Measurements from ENCODE around the gene NECTIN1. TPM values are rescaled to one million over a fixed set of nuclear protein-coding genes. Genes with fewer than 3 reads are reported as not detected.

The NECTIN1 gene
- total and polyA plus RNA-seq, 2 experiments from 2014 or later: 1.0 to 5.2 TPM

GRCh38 chr11:119776651-119777050 is 47.7 kb upstream of the NECTIN1 start:
- DNase-seq: no peak
- Histone ChIP-seq H3K79me2 (ENCODE audit: insufficient read depth) (no peaks in the 10 kb centered on the region), H3K9me3 (ENCODE audit: low read depth) (no peaks in the 10 kb centered on the region), H2AFZ (no peak overlapping the region), H3K4me3 (no peak overlapping the region), H3K27ac (no peak overlapping the region), H3K4me1 (ENCODE audit: insufficient read depth) (no peaks in the 10 kb centered on the region), H3K36me3 (ENCODE audit: low read depth) (no peaks in the 10 kb centered on the region), H3K27me3 (replicated peaks; ENCODE audit: insufficient read depth) (peaks cover 26% of the 10 kb centered on the region), H3K4me2 (ENCODE audit: unreplicated experiment) (no peak overlapping the region), H3F3A (ENCODE audit: insufficient read depth) (no peaks in the 10 kb centered on the region), H4K20me1 (ENCODE audit: insufficient read depth) (no peaks in the 10 kb centered on the region), H3K9me2 (ENCODE audit: insufficient read depth) (no peaks in the 10 kb centered on the region), H3K9ac (no peak overlapping the region)
- in situ Hi-C loops (cut with MboI): no loop called here
- 22 to 26% methylated on average over 5 of the region's 5 CpGs for WGBS, 2 experiments (ENCODE audit: low coverage in 1 of 2, low lambda C conversion rate in 2 of 2, missing lambda C conversion rate in 2 of 2)
- TF ChIP-seq EZH2phosphoT487 (IDR thresholded peaks at IDR 0.05; ENCODE audit: insufficient read depth, low read depth) (no peak), EZH2 (IDR thresholded peaks at IDR 0.05; ENCODE audit: insufficient read depth, poor library complexity, severe bottlenecking) (no peak)

GRCh38 chr11:119776031-119776636 is 47.1 kb upstream of the NECTIN1 start:
- no peak overlapping the region for H2AFZ ChIP-seq
- H3K9ac ChIP-seq: no peak overlapping the region
- no peaks in the 10 kb centered on the region for H3K4me1 ChIP-seq (ENCODE audit: insufficient read depth)
- H3K9me3 ChIP-seq (ENCODE audit: low read depth): no peaks in the 10 kb centered on the region
- no peaks in the 10 kb centered on the region for H4K20me1 ChIP-seq (ENCODE audit: insufficient read depth)
- DNase-seq: no peak
- in situ Hi-C loops (cut with MboI): no loop called here
- 43 to 47% methylated on average over 4 of the region's 4 CpGs for WGBS, 2 experiments (ENCODE audit: low coverage in 1 of 2, low lambda C conversion rate in 2 of 2, missing lambda C conversion rate in 2 of 2)
- TF ChIP-seq EZH2phosphoT487 (IDR thresholded peaks at IDR 0.05; ENCODE audit: insufficient read depth, low read depth): no peak
- no peak for TF ChIP-seq EZH2 (IDR thresholded peaks at IDR 0.05; ENCODE audit: insufficient read depth, poor library complexity, severe bottlenecking)
- H3F3A ChIP-seq (ENCODE audit: insufficient read depth): no peaks in the 10 kb centered on the region
- H3K4me3 ChIP-seq: no peak overlapping the region
- H3K79me2 ChIP-seq (ENCODE audit: insufficient read depth): no peaks in the 10 kb centered on the region
- peaks cover 26% of the 10 kb centered on the region for H3K27me3 ChIP-seq (replicated peaks; ENCODE audit: insufficient read depth)
- no peak overlapping the region for H3K27ac ChIP-seq
- H3K9me2 ChIP-seq (ENCODE audit: insufficient read depth): no peaks in the 10 kb centered on the region
- no peak overlapping the region for H3K4me2 ChIP-seq (ENCODE audit: unreplicated experiment)
- H3K36me3 ChIP-seq (ENCODE audit: low read depth): no peaks in the 10 kb centered on the region

- DNase-seq: peak; percentile 54
- Histone ChIP-seq H2AFZ (no peak overlapping the region), H3K9me2 (ENCODE audit: insufficient read depth) (no peaks in the 10 kb centered on the region), H3K79me2 (ENCODE audit: insufficient read depth) (no peaks in the 10 kb centered on the region), H3K4me1 (ENCODE audit: insufficient read depth) (no peaks in the 10 kb centered on the region), H3K9me3 (ENCODE audit: low read depth) (no peaks in the 10 kb centered on the region), H3F3A (ENCODE audit: insufficient read depth) (no peaks in the 10 kb centered on the region), H3K27me3 (replicated peaks; ENCODE audit: insufficient read depth) (peaks cover 22% of the 10 kb centered on the region), H3K27ac (no peak overlapping the region), H3K4me2 (ENCODE audit: unreplicated experiment) (no peak overlapping the region), H4K20me1 (ENCODE audit: insufficient read depth) (no peaks in the 10 kb centered on the region), H3K36me3 (ENCODE audit: low read depth) (no peaks in the 10 kb centered on the region), H3K9ac (no peak overlapping the region), H3K4me3 (no peak overlapping the region)
- TF ChIP-seq EZH2phosphoT487 (IDR thresholded peaks at IDR 0.05; ENCODE audit: insufficient read depth, low read depth) (no peak), EZH2 (IDR thresholded peaks at IDR 0.05; ENCODE audit: insufficient read depth, poor library complexity, severe bottlenecking) (no peak)
- 94 to 100% methylated on average over 1 of the region's 1 CpG for WGBS, 2 experiments (ENCODE audit: low coverage in 1 of 2, low lambda C conversion rate in 2 of 2, missing lambda C conversion rate in 2 of 2)
- in situ Hi-C loops (cut with MboI): no loop called here
These were observed 45.3 kb upstream of the NECTIN1 start for GRCh38 chr11:119774172-119774763.

- 46 to 49% methylated on average over 8 of the region's 8 CpGs for WGBS, 2 experiments (ENCODE audit: low coverage in 1 of 2, low lambda C conversion rate in 2 of 2, missing lambda C conversion rate in 2 of 2)
- Histone ChIP-seq H3K4me3 (no peak overlapping the region), H3K27ac (no peak overlapping the region), H3F3A (ENCODE audit: insufficient read depth) (no peaks in the 10 kb centered on the region), H3K9me3 (ENCODE audit: low read depth) (no peaks in the 10 kb centered on the region), H3K27me3 (replicated peaks; ENCODE audit: insufficient read depth) (peaks cover 23% of the 10 kb centered on the region), H3K4me1 (ENCODE audit: insufficient read depth) (no peaks in the 10 kb centered on the region), H4K20me1 (ENCODE audit: insufficient read depth) (no peaks in the 10 kb centered on the region), H3K36me3 (ENCODE audit: low read depth) (no peaks in the 10 kb centered on the region), H2AFZ (no peak overlapping the region), H3K9ac (no peak overlapping the region), H3K79me2 (ENCODE audit: insufficient read depth) (no peaks in the 10 kb centered on the region), H3K9me2 (ENCODE audit: insufficient read depth) (no peaks in the 10 kb centered on the region), H3K4me2 (ENCODE audit: unreplicated experiment) (no peak overlapping the region)
- no peak for DNase-seq
- TF ChIP-seq EZH2phosphoT487 (IDR thresholded peaks at IDR 0.05; ENCODE audit: insufficient read depth, low read depth): no peak
- in situ Hi-C loops (cut with MboI): no loop called here
These were observed 43.8 kb upstream of the NECTIN1 start for GRCh38 chr11:119772641-119773415.
